Loucy (cell line): ENCODE results near the gene AJM1.

ENCODE experiments used
- H2AFZ ChIP-seq: fragments of 200-600 bp; sonication (generic); 2 replicates; pipeline ENCODE4 v1.6.0; 2016; ENCODE audit warnings: antibody characterized with exemption, mild to moderate bottlenecking, low read length, moderate library complexity
- H3F3A ChIP-seq: fragments of 200-600 bp; 2 replicates; pipeline ENCODE4 v1.6.0; 2016; ENCODE audit warnings: antibody characterized with exemption, low read depth, mild to moderate bottlenecking
- H3K27me3 ChIP-seq: fragments of 200-600 bp; sonication (generic); 2 replicates; pipeline ENCODE4 v1.6.1; 2014; ENCODE audit warnings: low read length, mild to moderate bottlenecking; ENCODE audit not compliant: insufficient read depth, poor library complexity, severe bottlenecking
- H3K36me3 ChIP-seq: fragments of 200-600 bp; sonication (generic); 2 replicates; pipeline ENCODE4 v1.6.1; 2016; ENCODE audit warnings: low read length; ENCODE audit not compliant: insufficient read depth
- H3K4me1 ChIP-seq: fragments of 200-600 bp; sonication (generic); 2 replicates; pipeline ENCODE4 v1.5.1; 2014; ENCODE audit warnings: low read length, mild to moderate bottlenecking; ENCODE audit not compliant: insufficient read depth, poor library complexity, severe bottlenecking
- H3K4me2 ChIP-seq: fragments of 200-600 bp; sonication (generic); 2 replicates; pipeline ENCODE4 v1.6.0; 2014; ENCODE audit warnings: antibody characterized with exemption, low read length, low read depth, mild to moderate bottlenecking; ENCODE audit not compliant: poor library complexity, severe bottlenecking
- H3K4me3 ChIP-seq: fragments of 200-600 bp; sonication (generic); 2 replicates; pipeline ENCODE4 v1.5.1; 2014; ENCODE audit warnings: low read length, mild to moderate bottlenecking, mixed read lengths; ENCODE audit not compliant: poor library complexity, severe bottlenecking
- H3K79me2 ChIP-seq: fragments of 200-600 bp; sonication (generic); 2 replicates; pipeline ENCODE4 v1.6.1; 2014; ENCODE audit warnings: low read length; ENCODE audit not compliant: insufficient read depth
- H3K9ac ChIP-seq: fragments of 200-600 bp; sonication (generic); 2 replicates; pipeline ENCODE4 v1.6.0; 2014; ENCODE audit warnings: mild to moderate bottlenecking, low read depth, low read length, moderate library complexity; ENCODE audit not compliant: poor library complexity, severe bottlenecking
- H3K9me2 ChIP-seq: fragments of 200-600 bp; sonication (generic); replicated peaks from 2 replicates; pipeline ENCODE4 v1.6.1; 2016; ENCODE audit warnings: low read depth, low read length, mixed read lengths
- H3K9me3 ChIP-seq: fragments of 200-600 bp; sonication (generic); 2 replicates; pipeline ENCODE4 v1.6.1; 2014; ENCODE audit warnings: mild to moderate bottlenecking, antibody characterized with exemption, low read length, low read depth; ENCODE audit not compliant: insufficient read depth
- H4K20me1 ChIP-seq: fragments of 200-600 bp; sonication (generic); 2 replicates; pipeline ENCODE4 v1.6.0; 2014; ENCODE audit warnings: antibody characterized with exemption, low read length, mild to moderate bottlenecking; ENCODE audit not compliant: insufficient read depth, poor library complexity, severe bottlenecking
- CTCF ChIP-seq: fragments of 200-600 bp; sonication (generic); conservative IDR thresholded peaks from 2 replicates; pipeline ENCODE4 v1.5.1; 2014; ENCODE audit warnings: mild to moderate bottlenecking, antibody characterized with exemption, low read length
- EZH2phosphoT487 ChIP-seq: fragments of 200-600 bp; IDR thresholded peaks from 2 replicates; pipeline ENCODE4 v1.6.1; 2018; ENCODE audit warnings: antibody characterized with exemption, mild to moderate bottlenecking, moderate library complexity, borderline replicate concordance

Gene AJM1

GRCh38 chr9:136826188-136826541 lies 16.1 kb upstream of the AJM1 start:
- TF ChIP-seq EZH2phosphoT487 (no peak), CTCF (no peak)
- H3K36me3 ChIP-seq = peaks cover 34% of the 10 kb centered on the region; the same call in 1 of the 2 replicates
- no peaks in the 10 kb centered on the region for H3K4me1 ChIP-seq

GRCh38 chr9:136826703-136827582 lies 15.3 kb upstream of the AJM1 start:
- H3K36me3 ChIP-seq = peaks cover 34% of the 10 kb centered on the region; the same call in 1 of the 2 replicates
- H3K9me3 ChIP-seq = no peaks in the 10 kb centered on the region
- H3K4me3 ChIP-seq = no peak overlapping the region
- H3K9ac ChIP-seq = no peak overlapping the region
- H3F3A ChIP-seq = no peaks in the 10 kb centered on the region
- H3K27me3 ChIP-seq = no peaks in the 10 kb centered on the region
- no peaks in the 10 kb centered on the region for H3K79me2 ChIP-seq
- no peaks in the 10 kb centered on the region for H4K20me1 ChIP-seq
- H3K9me2 ChIP-seq = no peaks in the 10 kb centered on the region
- H2AFZ ChIP-seq = no peak overlapping the region
- H3K4me1 ChIP-seq = no peaks in the 10 kb centered on the region
- H3K4me2 ChIP-seq = no peak overlapping the region
- TF ChIP-seq CTCF (no peak), EZH2phosphoT487 (no peak)

More at GRCh38 chr9:136826188-136826541, 16.1 kb upstream of the AJM1 start:
- no peaks in the 10 kb centered on the region for H3K9me2 ChIP-seq
- H4K20me1 ChIP-seq = no peaks in the 10 kb centered on the region
- no peaks in the 10 kb centered on the region for H3F3A ChIP-seq
- no peak overlapping the region for H3K4me2 ChIP-seq
- no peak overlapping the region for H3K9ac ChIP-seq
- no peak overlapping the region for H3K4me3 ChIP-seq
- H2AFZ ChIP-seq = no peak overlapping the region
- H3K79me2 ChIP-seq = no peaks in the 10 kb centered on the region
- no peaks in the 10 kb centered on the region for H3K27me3 ChIP-seq
- no peaks in the 10 kb centered on the region for H3K9me3 ChIP-seq

GRCh38 chr9:136827794-136828473 lies 14.3 kb upstream of the AJM1 start:
- H3K27me3 ChIP-seq = no peaks in the 10 kb centered on the region
- H3K79me2 ChIP-seq = no peaks in the 10 kb centered on the region
- H3K4me1 ChIP-seq = no peaks in the 10 kb centered on the region
- TF ChIP-seq EZH2phosphoT487 (no peak), CTCF (no peak)
- no peaks in the 10 kb centered on the region for H3F3A ChIP-seq
- no peak overlapping the region for H3K4me3 ChIP-seq
- no peak overlapping the region for H2AFZ ChIP-seq
- no peak overlapping the region for H3K4me2 ChIP-seq
- no peak overlapping the region for H3K9ac ChIP-seq
- H4K20me1 ChIP-seq = no peaks in the 10 kb centered on the region
- H3K9me2 ChIP-seq = no peaks in the 10 kb centered on the region
- peaks cover 42% of the 10 kb centered on the region; the same call in 1 of the 2 replicates for H3K36me3 ChIP-seq
- no peaks in the 10 kb centered on the region for H3K9me3 ChIP-seq
